ENCODE measurements around the gene MYBPHL.

GRCh38 chr1:109251277-109252166, 55.3 kb downstream of the MYBPHL start:
- TF ChIP-seq, protein P1, sequence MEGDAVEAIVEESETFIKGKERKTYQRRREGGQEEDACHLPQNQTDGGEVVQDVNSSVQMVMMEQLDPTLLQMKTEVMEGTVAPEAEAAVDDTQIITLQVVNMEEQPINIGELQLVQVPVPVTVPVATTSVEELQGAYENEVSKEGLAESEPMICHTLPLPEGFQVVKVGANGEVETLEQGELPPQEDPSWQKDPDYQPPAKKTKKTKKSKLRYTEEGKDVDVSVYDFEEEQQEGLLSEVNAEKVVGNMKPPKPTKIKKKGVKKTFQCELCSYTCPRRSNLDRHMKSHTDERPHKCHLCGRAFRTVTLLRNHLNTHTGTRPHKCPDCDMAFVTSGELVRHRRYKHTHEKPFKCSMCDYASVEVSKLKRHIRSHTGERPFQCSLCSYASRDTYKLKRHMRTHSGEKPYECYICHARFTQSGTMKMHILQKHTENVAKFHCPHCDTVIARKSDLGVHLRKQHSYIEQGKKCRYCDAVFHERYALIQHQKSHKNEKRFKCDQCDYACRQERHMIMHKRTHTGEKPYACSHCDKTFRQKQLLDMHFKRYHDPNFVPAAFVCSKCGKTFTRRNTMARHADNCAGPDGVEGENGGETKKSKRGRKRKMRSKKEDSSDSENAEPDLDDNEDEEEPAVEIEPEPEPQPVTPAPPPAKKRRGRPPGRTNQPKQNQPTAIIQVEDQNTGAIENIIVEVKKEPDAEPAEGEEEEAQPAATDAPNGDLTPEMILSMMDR (IDR thresholded peaks at IDR 0.05), result no peak
- TF ChIP-seq REST (IDR thresholded peaks at IDR 0.05; ENCODE audit: low read depth, low read length) (no peak), RAD21 (IDR thresholded peaks at IDR 0.05; ENCODE audit: low read length) (no peak), POLR2AphosphoS5 (IDR thresholded peaks at IDR 0.05; ENCODE audit: low read depth, low read length) (no peak), YY1 (IDR thresholded peaks at IDR 0.05; ENCODE audit: low read depth) (no peak), MAX (IDR thresholded peaks at IDR 0.05; ENCODE audit: low read depth) (no peak), ELF1 (IDR thresholded peaks at IDR 0.05) (no peak), MXI1 (IDR thresholded peaks at IDR 0.05; ENCODE audit: low read depth, low read length) (no peak)
- TF ChIP-seq, protein P2, sequence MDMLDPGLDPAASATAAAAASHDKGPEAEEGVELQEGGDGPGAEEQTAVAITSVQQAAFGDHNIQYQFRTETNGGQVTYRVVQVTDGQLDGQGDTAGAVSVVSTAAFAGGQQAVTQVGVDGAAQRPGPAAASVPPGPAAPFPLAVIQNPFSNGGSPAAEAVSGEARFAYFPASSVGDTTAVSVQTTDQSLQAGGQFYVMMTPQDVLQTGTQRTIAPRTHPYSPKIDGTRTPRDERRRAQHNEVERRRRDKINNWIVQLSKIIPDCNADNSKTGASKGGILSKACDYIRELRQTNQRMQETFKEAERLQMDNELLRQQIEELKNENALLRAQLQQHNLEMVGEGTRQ (IDR thresholded peaks at IDR 0.05; ENCODE audit: borderline replicate concordance, low read depth, low read length), result no peak
- TF ChIP-seq, protein P3, sequence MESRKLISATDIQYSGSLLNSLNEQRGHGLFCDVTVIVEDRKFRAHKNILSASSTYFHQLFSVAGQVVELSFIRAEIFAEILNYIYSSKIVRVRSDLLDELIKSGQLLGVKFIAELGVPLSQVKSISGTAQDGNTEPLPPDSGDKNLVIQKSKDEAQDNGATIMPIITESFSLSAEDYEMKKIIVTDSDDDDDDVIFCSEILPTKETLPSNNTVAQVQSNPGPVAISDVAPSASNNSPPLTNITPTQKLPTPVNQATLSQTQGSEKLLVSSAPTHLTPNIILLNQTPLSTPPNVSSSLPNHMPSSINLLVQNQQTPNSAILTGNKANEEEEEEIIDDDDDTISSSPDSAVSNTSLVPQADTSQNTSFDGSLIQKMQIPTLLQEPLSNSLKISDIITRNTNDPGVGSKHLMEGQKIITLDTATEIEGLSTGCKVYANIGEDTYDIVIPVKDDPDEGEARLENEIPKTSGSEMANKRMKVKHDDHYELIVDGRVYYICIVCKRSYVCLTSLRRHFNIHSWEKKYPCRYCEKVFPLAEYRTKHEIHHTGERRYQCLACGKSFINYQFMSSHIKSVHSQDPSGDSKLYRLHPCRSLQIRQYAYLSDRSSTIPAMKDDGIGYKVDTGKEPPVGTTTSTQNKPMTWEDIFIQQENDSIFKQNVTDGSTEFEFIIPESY (IDR thresholded peaks at IDR 0.05; ENCODE audit: borderline replicate concordance, low read depth), result no peak
